ENCODE data around the gene FXYD7. TPM values are rescaled to one million over a fixed set of nuclear protein-coding genes. Genes with fewer than 3 reads are reported as not detected.

The FXYD7 gene
- polyA plus RNA-seq, 3 donors: 0.16 TPM; not detected in 2

DNA sequence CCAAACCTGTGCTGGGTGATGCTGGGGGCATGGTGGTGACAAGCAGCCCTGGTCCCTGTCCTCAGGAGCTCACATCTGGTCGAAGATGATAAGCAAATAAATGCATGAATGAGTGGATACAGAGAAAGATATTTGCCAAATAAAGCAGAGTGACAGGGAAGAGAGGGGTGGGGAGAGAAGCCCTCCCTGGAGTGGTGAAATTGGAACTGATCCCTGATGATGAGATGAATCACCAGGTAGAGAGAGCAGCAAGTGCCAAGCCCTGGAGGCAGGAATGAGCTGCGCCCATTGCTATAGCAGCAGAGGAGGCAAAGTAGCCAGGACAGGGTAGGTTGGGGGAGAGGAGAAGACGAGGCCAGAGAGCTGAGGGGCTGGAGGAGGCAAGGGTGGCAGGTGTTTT lies 25.1 kb downstream of the FXYD7 start:
- no peak overlapping the region for H3K4me3 Mint-ChIP-seq
- H3K4me2 ChIP-seq (replicated peaks; ENCODE audit: extremely low read depth, low read length, poor library complexity, severe bottlenecking): no peak overlapping the region

DNA sequence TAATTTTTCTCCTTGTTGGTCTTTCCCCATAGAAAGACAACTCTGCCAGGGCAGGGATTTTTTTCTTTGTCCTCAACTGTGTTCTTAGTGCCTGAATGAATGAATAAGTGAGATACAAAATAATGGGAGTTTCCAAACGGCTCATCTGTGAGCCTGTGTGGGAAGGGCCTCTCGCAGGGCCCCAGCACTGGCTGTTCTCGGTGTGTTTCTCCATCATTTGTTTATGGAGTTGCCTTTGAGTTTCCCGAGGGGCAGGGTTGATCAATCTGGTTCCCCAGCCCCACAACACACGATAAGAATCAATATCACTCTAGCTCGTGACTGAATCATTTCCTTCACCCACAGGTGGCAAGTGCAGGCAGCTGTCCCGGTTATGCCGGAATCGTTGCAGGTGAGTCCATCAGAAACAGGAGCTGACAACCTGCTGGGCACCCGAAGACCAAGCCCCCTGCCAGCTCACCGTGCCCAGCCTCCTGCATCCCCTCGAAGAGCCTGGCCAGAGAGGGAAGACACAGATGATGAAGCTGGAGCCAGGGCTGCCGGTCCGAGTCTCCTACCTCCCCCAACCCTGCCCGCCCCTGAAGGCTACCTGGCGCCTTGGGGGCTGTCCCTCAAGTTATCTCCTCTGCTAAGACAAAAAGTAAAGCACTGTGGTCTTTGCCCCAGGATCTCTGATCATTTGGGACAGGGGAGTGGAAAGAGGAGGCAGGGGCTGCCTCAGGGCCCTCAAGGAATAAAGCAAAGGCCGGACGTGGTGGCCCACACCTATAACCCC lies 26.4 kb downstream of the FXYD7 start:
- intact Hi-C loops (cut with micrococcal nuclease): no loop called here
- H3K4me3 ChIP-seq (replicated peaks in 1 of 3; ENCODE audit: low read depth in 2 of 3, low read length in 3 of 3): no peak overlapping the region
- H2AFZ ChIP-seq (ENCODE audit: insufficient read depth, low read depth, low read length, poor library complexity, severe bottlenecking): no peak overlapping the region
- no peak for DNase-seq
- 81% methylated on average over 10 of the region's 18 CpGs for WGBS (ENCODE audit: insufficient coverage)
- H3K4me1 ChIP-seq (ENCODE audit: control insufficient read depth in 1 of 2, insufficient read depth in 2 of 2, low read length in 2 of 2): peaks cover 35 to 52% of the 10 kb centered on the region in 2 donors
- H3K27ac Mint-ChIP-seq: peak overlapping the region in 6 of 7 donors; percentile 23 to 86 (median 52)
- no peak overlapping the region for H3K9ac ChIP-seq (ENCODE audit: insufficient read depth, low read length, poor library complexity, severe bottlenecking)
- no peak for TF ChIP-seq CTCF (IDR thresholded peaks at IDR 0.05)
- H3K27ac ChIP-seq (ENCODE audit: low read depth in 1 of 2, low read length in 2 of 2): peak overlapping the region in 1 of 2 donors; percentile 57
- no peaks in the 10 kb centered on the region for H3K27me3 Mint-ChIP-seq (ENCODE audit: low read depth in 3 of 3)
- H3K36me3 Mint-ChIP-seq: peaks cover 52 to 67% of the 10 kb centered on the region in 2 donors
- peaks cover 16% of the 10 kb centered on the region for H4K20me1 ChIP-seq (ENCODE audit: insufficient read depth, low read length)
- no peak overlapping the region for H3K4me2 ChIP-seq (replicated peaks; ENCODE audit: extremely low read depth, low read length, poor library complexity, severe bottlenecking)
- peaks cover 43 to 56% of the 10 kb centered on the region in 2 donors for H3K36me3 ChIP-seq (replicated peaks in 1 of 2; ENCODE audit: control insufficient read depth in 1 of 2, insufficient read depth in 2 of 2, low read length in 2 of 2)
- H3K4me1 Mint-ChIP-seq: peaks cover 65% of the 10 kb centered on the region
- H3K9me3 Mint-ChIP-seq: peaks cover 11 to 15% (median 11%) of the 10 kb centered on the region in 7 donors
- no peak overlapping the region for H3K4me3 Mint-ChIP-seq
- no peaks in the 10 kb centered on the region for H3K27me3 ChIP-seq (ENCODE audit: control insufficient read depth in 2 of 2, insufficient read depth in 2 of 2, low read length in 2 of 2)
- H3K9me3 ChIP-seq (replicated peaks in 1 of 2; ENCODE audit: control insufficient read depth in 1 of 2, insufficient read depth in 1 of 2, low read length in 2 of 2): peaks cover 8 to 14% of the 10 kb centered on the region in 2 donors
- peaks cover 15% of the 10 kb centered on the region for H3K79me2 ChIP-seq (ENCODE audit: insufficient read depth, low read length)

More for the DNA sequence above, 25.1 kb downstream of the FXYD7 start:
- Histone ChIP-seq H4K20me1 (ENCODE audit: insufficient read depth, low read length) (peaks cover 26% of the 10 kb centered on the region), H3K27me3 (ENCODE audit: control insufficient read depth in 2 of 2, insufficient read depth in 2 of 2, low read length in 2 of 2) (no peaks in the 10 kb centered on the region), H2AFZ (ENCODE audit: insufficient read depth, low read depth, low read length, poor library complexity, severe bottlenecking) (no peak overlapping the region), H3K79me2 (ENCODE audit: insufficient read depth, low read length) (peaks cover 27% of the 10 kb centered on the region), H3K36me3 (replicated peaks in 1 of 2; ENCODE audit: control insufficient read depth in 1 of 2, insufficient read depth in 2 of 2, low read length in 2 of 2) (peaks cover 55 to 68% of the 10 kb centered on the region in 2 donors), H3K9ac (ENCODE audit: insufficient read depth, low read length, poor library complexity, severe bottlenecking) (no peak overlapping the region), H3K9me3 (replicated peaks in 1 of 2; ENCODE audit: control insufficient read depth in 1 of 2, insufficient read depth in 1 of 2, low read length in 2 of 2) (peaks cover 16 to 25% of the 10 kb centered on the region in 2 donors), H3K27ac (ENCODE audit: low read depth in 1 of 2, low read length in 2 of 2) (peak overlapping the region in 1 of 2 donors; percentile 24), H3K4me1 (ENCODE audit: control insufficient read depth in 1 of 2, insufficient read depth in 2 of 2, low read length in 2 of 2) (peaks cover 35 to 52% of the 10 kb centered on the region in 2 donors), H3K4me3 (replicated peaks in 1 of 3; ENCODE audit: low read depth in 2 of 3, low read length in 3 of 3) (no peak overlapping the region)
- intact Hi-C loops (cut with micrococcal nuclease): no loop called here
- 63% methylated on average over 2 of the region's 3 CpGs for whole genome bisulfite sequencing (ENCODE audit: insufficient coverage)
- no peak for TF ChIP-seq CTCF (IDR thresholded peaks at IDR 0.05)
- Mint-ChIP-seq H3K4me1 (peaks cover 63% of the 10 kb centered on the region), H3K9me3 (peaks cover 13 to 25% (median 19%) of the 10 kb centered on the region in 7 donors), H3K27ac (peak overlapping the region in 5 of 7 donors; percentile 11 to 93 (median 63)), H3K27me3 (ENCODE audit: low read depth in 3 of 3) (no peaks in the 10 kb centered on the region), H3K36me3 (peaks cover 64 to 79% of the 10 kb centered on the region in 2 donors)
- DNase-seq: no peak

Measured in CD14-positive monocyte (primary cell).